Measurements from ENCODE around the gene EHD4.

GRCh38 chr15:41900526-41901380 lies 71.6 kb downstream of the EHD4 start:
- TF ChIP-seq CTCF (IDR thresholded peaks at IDR 0.05) (no peak), EP300 (IDR thresholded peaks at IDR 0.05; ENCODE audit: borderline replicate concordance in 1 of 2, low read depth in 1 of 2, low read length in 1 of 2) (no peak), SIN3A (IDR thresholded peaks at IDR 0.05; ENCODE audit: borderline replicate concordance, low read depth, low read length) (no peak), NFIC (IDR thresholded peaks at IDR 0.05; ENCODE audit: borderline replicate concordance) (no peak), TCF12 (IDR thresholded peaks at IDR 0.05) (no peak), YY1 (IDR thresholded peaks at IDR 0.05; ENCODE audit: low read depth) (no peak), RFX5 (IDR thresholded peaks at IDR 0.05; ENCODE audit: low read length) (no peak), RAD21 (IDR thresholded peaks at IDR 0.05; ENCODE audit: low read length) (no peak), USF1 (IDR thresholded peaks at IDR 0.05; ENCODE audit: borderline replicate concordance, low read depth) (no peak), MAX (IDR thresholded peaks at IDR 0.05; ENCODE audit: low read depth) (no peak), PBX3 (IDR thresholded peaks at IDR 0.05) (no peak), RCOR1 (IDR thresholded peaks at IDR 0.05; ENCODE audit: low read length) (no peak), ELF1 (IDR thresholded peaks at IDR 0.05) (no peak), POLR2AphosphoS5 (IDR thresholded peaks at IDR 0.05; ENCODE audit: low read depth, low read length) (no peak)

Data from SK-N-SH (cell line).